Measurements from ENCODE around the gene MYH10.

MYH10 gene

DNA sequence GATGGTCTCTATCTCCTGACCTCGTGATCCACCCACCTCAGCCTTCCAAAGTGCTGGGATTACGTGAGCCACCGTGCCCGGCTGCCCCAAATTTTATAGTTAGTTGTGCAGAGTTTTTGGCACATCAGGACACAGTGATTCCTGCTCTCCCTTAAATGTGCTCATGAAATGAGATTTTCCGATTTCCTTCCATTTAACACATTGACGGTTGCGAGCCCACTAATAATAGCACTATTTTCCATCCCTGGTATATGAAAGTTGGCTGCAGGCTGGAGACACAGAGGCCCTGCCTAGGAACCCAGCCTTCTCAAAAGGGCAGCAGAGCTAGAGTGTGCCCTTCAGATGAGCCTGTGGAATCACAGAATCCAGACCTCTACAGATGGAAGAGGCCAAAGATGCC is 17.4 kb upstream of the MYH10 start:
- DNase-seq (ENCODE audit: extremely low read depth, insufficient read length): no peak
- no peaks in the 10 kb centered on the region for H3K36me3 ChIP-seq (ENCODE audit: control insufficient read depth, insufficient read depth, low read length)
- no peaks in the 10 kb centered on the region for H3K27me3 ChIP-seq (replicated peaks; ENCODE audit: control insufficient read depth, insufficient read depth, low read length)
- no peak for TF ChIP-seq CTCF (IDR thresholded peaks at IDR 0.05; ENCODE audit: insufficient read depth, low read length, poor library complexity, severe bottlenecking)
- no peak overlapping the region for H3K4me3 ChIP-seq (replicated peaks; ENCODE audit: low read depth, low read length)

- no peak for DNase-seq (ENCODE audit: extremely low read depth, insufficient read length)
- H3K27me3 ChIP-seq (replicated peaks; ENCODE audit: control insufficient read depth, insufficient read depth, low read length): no peaks in the 10 kb centered on the region
- no peaks in the 10 kb centered on the region for H3K36me3 ChIP-seq (ENCODE audit: control insufficient read depth, insufficient read depth, low read length)
- no peak overlapping the region for H3K4me3 ChIP-seq (replicated peaks; ENCODE audit: low read depth, low read length)
- no peak for TF ChIP-seq CTCF (IDR thresholded peaks at IDR 0.05; ENCODE audit: insufficient read depth, low read length, poor library complexity, severe bottlenecking)
Observed at GRCh38 chr17:8647202-8647601, 16.7 kb upstream of the MYH10 start.

GRCh38 chr17:8644507-8644902 is 14.0 kb upstream of the MYH10 start:
- no peaks in the 10 kb centered on the region for H3K27me3 ChIP-seq (replicated peaks; ENCODE audit: control insufficient read depth, insufficient read depth, low read length)
- no peak for DNase-seq (ENCODE audit: extremely low read depth, insufficient read length)
- H3K36me3 ChIP-seq (ENCODE audit: control insufficient read depth, insufficient read depth, low read length): no peaks in the 10 kb centered on the region
- TF ChIP-seq CTCF (IDR thresholded peaks at IDR 0.05; ENCODE audit: insufficient read depth, low read length, poor library complexity, severe bottlenecking): no peak
- no peak overlapping the region for H3K4me3 ChIP-seq (replicated peaks; ENCODE audit: low read depth, low read length)

DNA sequence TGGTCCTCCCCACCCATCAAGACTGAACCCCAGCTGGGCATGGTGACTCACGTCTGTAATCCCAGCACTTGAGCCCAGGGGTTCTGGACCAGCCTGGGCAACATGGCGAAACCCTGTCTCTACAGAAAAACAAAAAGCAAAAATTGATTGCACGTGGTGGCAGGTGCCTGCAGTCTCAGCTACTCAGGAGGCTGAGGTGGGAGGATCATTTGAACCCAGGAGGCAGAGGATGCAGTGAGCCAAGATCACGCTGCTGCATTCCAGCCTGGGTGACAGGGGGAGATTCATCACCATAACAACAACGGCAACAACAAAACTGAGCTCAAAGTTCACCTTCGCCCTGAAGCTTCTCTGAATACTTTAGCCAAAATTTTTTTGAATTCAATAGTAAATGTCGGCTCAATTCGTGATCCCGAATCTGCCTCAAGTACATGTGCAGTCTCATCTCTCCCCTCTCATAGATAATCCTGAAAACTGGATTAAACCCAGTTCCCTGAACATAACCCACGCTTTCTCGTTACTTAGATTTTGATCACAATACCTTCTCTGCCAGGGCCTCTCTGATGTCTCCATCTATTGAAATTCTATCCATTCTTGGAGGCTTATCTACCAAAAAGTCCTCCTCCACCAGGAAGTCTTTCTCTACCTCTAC is 13.5 kb upstream of the MYH10 start:
- Histone ChIP-seq H3K36me3 (ENCODE audit: control insufficient read depth, insufficient read depth, low read length) (no peaks in the 10 kb centered on the region), H3K4me3 (replicated peaks; ENCODE audit: low read depth, low read length) (no peak overlapping the region), H3K27me3 (replicated peaks; ENCODE audit: control insufficient read depth, insufficient read depth, low read length) (no peaks in the 10 kb centered on the region)
- no peak for DNase-seq (ENCODE audit: extremely low read depth, insufficient read length)
- TF ChIP-seq CTCF (IDR thresholded peaks at IDR 0.05; ENCODE audit: insufficient read depth, low read length, poor library complexity, severe bottlenecking): no peak

GRCh38 chr17:8639709-8640108 is 9.2 kb upstream of the MYH10 start:
- no peak for TF ChIP-seq CTCF (IDR thresholded peaks at IDR 0.05; ENCODE audit: insufficient read depth, low read length, poor library complexity, severe bottlenecking)
- no peaks in the 10 kb centered on the region for H3K36me3 ChIP-seq (ENCODE audit: control insufficient read depth, insufficient read depth, low read length)
- no peak overlapping the region for H3K4me3 ChIP-seq (replicated peaks; ENCODE audit: low read depth, low read length)
- no peak for DNase-seq (ENCODE audit: extremely low read depth, insufficient read length)
- no peaks in the 10 kb centered on the region for H3K27me3 ChIP-seq (replicated peaks; ENCODE audit: control insufficient read depth, insufficient read depth, low read length)

GRCh38 chr17:8632061-8632460 is 1.5 kb upstream of the MYH10 start:
- TF ChIP-seq CTCF (IDR thresholded peaks at IDR 0.05; ENCODE audit: insufficient read depth, low read length, poor library complexity, severe bottlenecking): no peak
- Histone ChIP-seq H3K36me3 (ENCODE audit: control insufficient read depth, insufficient read depth, low read length) (no peaks in the 10 kb centered on the region), H3K27me3 (replicated peaks; ENCODE audit: control insufficient read depth, insufficient read depth, low read length) (no peaks in the 10 kb centered on the region), H3K4me3 (replicated peaks; ENCODE audit: low read depth, low read length) (no peak overlapping the region)
- DNase-seq (ENCODE audit: extremely low read depth, insufficient read length): no peak

Measured in GM06990 (cell line).